ENCODE data around the gene TMEM184C. TPM values are rescaled to one million over a fixed set of nuclear protein-coding genes. Genes with fewer than 3 reads are reported as not detected.
A peak's percentile ranks its signal among the peaks of the same experiment; 100 is the strongest.

The TMEM184C gene
- polyA plus RNA-seq, 1 donor from 2014 or later = 24.1 TPM

DNA sequence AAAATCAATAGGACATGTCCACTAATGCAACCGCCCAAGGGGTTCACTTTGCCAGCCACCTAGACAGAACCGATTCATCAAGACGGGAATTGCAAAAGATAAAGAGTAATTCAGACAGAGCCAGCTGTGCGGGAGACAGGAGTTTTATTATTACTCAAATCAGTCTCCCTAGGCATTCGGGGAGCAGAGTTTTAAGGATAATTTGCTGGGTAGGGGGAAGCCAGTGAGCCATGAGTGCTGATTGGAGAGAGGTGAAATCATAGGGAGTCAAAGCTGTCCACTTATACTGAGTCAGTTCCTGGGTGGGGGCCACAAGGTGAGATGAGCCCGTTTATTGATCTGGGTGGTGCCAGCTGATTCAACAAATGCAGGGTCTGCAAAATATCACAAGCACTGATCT is 8.5 kb downstream of the TMEM184C start:
- Mint-ChIP-seq H3K4me3 (no peak overlapping the region), H3K9me3 (no peaks in the 10 kb centered on the region), H3K27me3 (no peaks in the 10 kb centered on the region), H3K27ac (no peak overlapping the region), H3K36me3 (peaks cover 15% of the 10 kb centered on the region), H3K4me1 (peaks cover 8 to 9% (median 8%) of the 10 kb centered on the region in 3 donors)

DNA sequence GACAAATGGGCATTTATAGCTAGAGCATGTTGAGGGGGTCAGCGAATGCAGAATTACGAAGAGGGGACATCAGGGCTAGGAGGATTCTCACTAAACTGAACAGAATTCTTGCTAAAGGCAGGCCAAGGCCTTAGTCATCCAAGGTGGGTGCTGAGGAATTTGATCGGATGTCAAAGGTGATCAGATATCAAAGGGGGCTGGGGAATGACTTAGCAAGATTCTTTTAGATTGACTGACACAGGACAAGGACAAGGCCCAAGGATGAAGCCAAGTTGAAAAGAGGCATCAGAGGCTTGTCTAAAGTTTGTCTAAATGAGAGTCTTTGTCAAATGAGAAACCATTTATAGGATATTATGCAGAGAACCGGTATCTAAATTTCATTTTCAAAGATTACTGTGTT is 9.7 kb downstream of the TMEM184C start:
- peaks cover 2 to 5% (median 5%) of the 10 kb centered on the region in 3 donors for H3K4me1 Mint-ChIP-seq
- no peak overlapping the region for H3K27ac Mint-ChIP-seq
- H3K36me3 Mint-ChIP-seq = peaks cover 12% of the 10 kb centered on the region
- H3K27me3 Mint-ChIP-seq = no peaks in the 10 kb centered on the region
- no peak overlapping the region for H3K4me3 Mint-ChIP-seq
- no peaks in the 10 kb centered on the region for H3K9me3 Mint-ChIP-seq

DNA sequence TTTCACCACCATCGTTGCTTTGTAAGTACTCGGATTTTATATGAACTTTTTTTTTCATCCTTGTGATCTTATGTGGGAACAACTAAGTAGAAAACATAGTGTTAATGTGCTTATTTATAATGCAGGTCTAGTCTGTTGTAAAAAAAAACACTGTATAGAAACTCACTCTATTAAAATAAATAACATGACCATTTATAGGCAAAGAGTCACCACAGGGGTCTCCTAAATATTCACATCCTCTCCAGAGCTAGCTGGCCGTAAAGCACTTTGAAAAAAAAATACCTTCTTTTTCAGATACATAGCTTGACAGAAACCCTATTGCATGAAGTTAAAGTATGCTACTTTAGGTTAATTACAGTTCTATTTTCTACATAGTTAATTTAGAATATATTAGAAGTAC is 11.2 kb downstream of the TMEM184C start:
- Mint-ChIP-seq H3K27me3 (no peaks in the 10 kb centered on the region), H3K9me3 (no peaks in the 10 kb centered on the region), H3K4me3 (no peak overlapping the region), H3K27ac (no peak overlapping the region), H3K36me3 (peaks cover 14% of the 10 kb centered on the region), H3K4me1 (peaks cover 0 to 5% (median 0%) of the 10 kb centered on the region in 3 donors)

GRCh38 chr4:147629783-147630730 is 12.9 kb downstream of the TMEM184C start:
- Mint-ChIP-seq H3K4me1 (peaks cover 0 to 1% (median 0%) of the 10 kb centered on the region in 3 donors), H3K9me3 (no peaks in the 10 kb centered on the region), H3K27ac (peak overlapping the region in 1 of 3 donors; percentile 50), H3K27me3 (no peaks in the 10 kb centered on the region), H3K4me3 (no peak overlapping the region), H3K36me3 (peaks cover 14% of the 10 kb centered on the region)

DNA sequence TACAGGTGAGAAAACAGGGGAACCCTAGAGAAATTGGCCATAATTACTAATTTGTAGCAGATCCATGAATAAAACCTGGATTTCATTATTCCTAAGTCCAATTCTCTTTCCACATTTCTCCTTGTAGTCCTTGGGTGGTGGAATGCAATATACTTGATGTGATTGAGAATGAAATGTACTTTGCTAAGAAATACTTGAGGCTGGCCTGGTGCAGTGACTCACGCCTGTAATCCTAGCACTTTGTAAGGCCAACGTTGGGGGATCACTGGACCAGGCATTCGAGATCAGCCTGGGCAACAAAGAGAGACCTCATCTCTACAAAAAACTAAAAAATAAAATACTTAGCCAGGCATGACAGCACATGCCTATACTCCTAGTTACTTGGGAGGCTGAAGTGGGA is 15.9 kb downstream of the TMEM184C start:
- H3K4me3 Mint-ChIP-seq = no peak overlapping the region
- no peaks in the 10 kb centered on the region for H3K27me3 Mint-ChIP-seq
- H3K9me3 Mint-ChIP-seq = peaks cover 0 to 4% (median 0%) of the 10 kb centered on the region in 3 donors
- H3K4me1 Mint-ChIP-seq = no peaks in the 10 kb centered on the region
- peak overlapping the region in 1 of 3 donors; percentile 26 for H3K27ac Mint-ChIP-seq
- peaks cover 6% of the 10 kb centered on the region for H3K36me3 Mint-ChIP-seq

DNA sequence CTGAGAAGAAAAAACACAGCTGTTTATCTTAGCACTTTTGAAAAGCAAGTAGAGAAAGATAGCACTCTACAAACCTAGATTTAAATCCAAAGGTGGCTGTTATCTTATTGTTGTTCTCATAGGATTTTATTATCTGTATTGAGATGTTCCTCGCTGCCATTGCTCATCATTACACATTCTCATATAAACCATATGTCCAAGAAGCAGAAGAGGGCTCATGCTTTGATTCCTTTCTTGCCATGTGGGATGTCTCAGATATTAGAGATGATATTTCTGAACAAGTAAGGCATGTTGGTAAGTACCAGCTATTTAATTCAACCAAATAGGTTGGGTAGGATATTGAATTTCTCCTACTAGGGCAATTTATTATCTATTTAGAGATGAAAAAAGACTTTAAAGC is 16.4 kb downstream of the TMEM184C start:
- Mint-ChIP-seq H3K9me3 (peaks cover 0 to 4% (median 0%) of the 10 kb centered on the region in 3 donors), H3K4me3 (no peak overlapping the region), H3K36me3 (peaks cover 8% of the 10 kb centered on the region)

GRCh38 chr4:147635348-147635747 is 18.2 kb downstream of the TMEM184C start:
- Mint-ChIP-seq H3K36me3 (peaks cover 9% of the 10 kb centered on the region), H3K4me1 (peaks cover 8 to 13% (median 10%) of the 10 kb centered on the region in 3 donors), H3K27ac (no peak overlapping the region), H3K9me3 (peaks cover 0 to 4% (median 0%) of the 10 kb centered on the region in 3 donors), H3K4me3 (no peak overlapping the region), H3K27me3 (no peaks in the 10 kb centered on the region)

More for the DNA sequence above, 16.4 kb downstream of the TMEM184C start:
- Mint-ChIP-seq H3K27ac (no peak overlapping the region), H3K4me1 (no peaks in the 10 kb centered on the region), H3K27me3 (no peaks in the 10 kb centered on the region)

GRCh38 chr4:147638365-147638764 is 21.2 kb downstream of the TMEM184C start:
- Mint-ChIP-seq H3K27ac (peak overlapping the region in 1 of 3 donors; percentile 88), H3K27me3 (no peaks in the 10 kb centered on the region), H3K4me3 (no peak overlapping the region), H3K36me3 (peaks cover 13% of the 10 kb centered on the region), H3K4me1 (peaks cover 9 to 14% (median 10%) of the 10 kb centered on the region in 3 donors), H3K9me3 (peaks cover 0 to 4% (median 0%) of the 10 kb centered on the region in 3 donors)

DNA sequence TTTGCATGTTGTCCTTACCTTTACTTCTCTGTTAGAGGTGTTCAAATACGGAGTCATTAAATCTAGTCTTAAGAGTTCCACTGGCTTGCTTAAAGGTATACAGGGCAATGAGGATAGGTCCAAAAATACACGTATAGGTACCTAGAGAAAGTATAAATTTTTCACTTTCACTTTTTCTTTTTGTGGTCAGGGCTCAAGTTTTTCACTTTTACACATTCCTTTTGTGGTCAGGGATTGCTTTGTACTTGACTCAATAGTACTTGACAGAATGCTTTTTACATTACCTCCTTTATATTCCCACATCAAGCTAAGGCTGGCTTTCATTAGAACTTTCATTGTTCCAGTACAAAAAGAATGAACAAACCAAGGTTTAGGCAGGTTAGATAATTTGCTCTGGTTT is 21.7 kb downstream of the TMEM184C start:
- Mint-ChIP-seq H3K9me3 (peaks cover 0 to 4% (median 0%) of the 10 kb centered on the region in 3 donors), H3K4me3 (no peak overlapping the region), H3K27me3 (no peaks in the 10 kb centered on the region), H3K27ac (peak overlapping the region; percentile 52 to 88 (median 74)), H3K4me1 (peaks cover 9 to 14% (median 10%) of the 10 kb centered on the region in 3 donors), H3K36me3 (peaks cover 9% of the 10 kb centered on the region)

- Mint-ChIP-seq H3K9me3 (peaks cover 0 to 4% (median 0%) of the 10 kb centered on the region in 3 donors), H3K36me3 (peaks cover 9% of the 10 kb centered on the region), H3K27me3 (no peaks in the 10 kb centered on the region), H3K4me1 (peaks cover 9 to 14% (median 10%) of the 10 kb centered on the region in 3 donors), H3K27ac (peak overlapping the region; percentile 52 to 88 (median 74)), H3K4me3 (no peak overlapping the region)
Measured at GRCh38 chr4:147639388-147639787, 22.2 kb downstream of the TMEM184C start.

DNA sequence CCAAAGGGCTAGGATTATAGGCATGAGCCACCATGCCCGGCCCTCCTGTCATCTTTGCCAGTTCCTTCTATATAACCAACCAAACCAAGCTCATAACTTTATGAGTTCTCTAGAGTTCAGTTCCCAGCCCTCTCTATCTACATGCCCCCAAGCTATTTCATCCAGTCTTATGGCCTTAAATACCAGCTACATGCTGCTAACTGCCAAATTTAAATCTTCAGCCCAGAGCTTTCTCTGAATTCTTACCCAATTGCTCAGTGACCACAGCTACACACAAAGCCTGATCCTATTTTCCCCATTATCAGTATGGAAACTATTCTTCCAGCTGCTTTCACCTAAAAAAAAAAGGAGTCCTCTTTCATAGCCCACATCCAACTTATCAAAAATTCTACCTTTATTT is 23.1 kb downstream of the TMEM184C start:
- Mint-ChIP-seq H3K4me1 (peaks cover 9 to 19% (median 10%) of the 10 kb centered on the region in 3 donors), H3K27ac (no peak overlapping the region), H3K27me3 (no peaks in the 10 kb centered on the region), H3K9me3 (peaks cover 0 to 4% (median 0%) of the 10 kb centered on the region in 3 donors), H3K4me3 (no peak overlapping the region), H3K36me3 (peaks cover 11% of the 10 kb centered on the region)

GRCh38 chr4:147643616-147644015 is 26.4 kb downstream of the TMEM184C start:
- Mint-ChIP-seq H3K27me3 (no peaks in the 10 kb centered on the region), H3K4me3 (no peak overlapping the region), H3K9me3 (no peaks in the 10 kb centered on the region), H3K4me1 (peaks cover 14 to 26% (median 23%) of the 10 kb centered on the region in 3 donors), H3K36me3 (peaks cover 15% of the 10 kb centered on the region), H3K27ac (no peak overlapping the region)

DNA sequence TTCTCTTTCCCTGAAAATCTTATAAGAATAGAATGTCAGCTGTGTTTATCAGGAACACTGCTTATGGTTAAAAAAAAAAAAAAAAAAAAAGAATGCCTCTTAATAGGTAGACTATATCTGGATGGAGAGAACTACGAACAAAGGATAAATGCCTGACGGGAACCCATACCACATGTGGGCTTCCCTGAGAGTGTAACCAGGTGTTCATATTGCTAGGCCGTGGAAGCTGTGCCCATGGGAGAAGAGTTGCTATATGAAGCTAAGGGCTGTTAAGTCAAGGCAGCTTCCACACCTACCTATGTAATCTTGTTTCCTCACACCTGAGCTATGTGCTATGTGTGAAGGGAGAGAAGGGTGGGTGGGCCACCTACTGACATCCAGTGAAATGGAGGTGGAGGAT is 27.3 kb downstream of the TMEM184C start:
- H3K9me3 Mint-ChIP-seq = no peaks in the 10 kb centered on the region
- peaks cover 10 to 19% (median 19%) of the 10 kb centered on the region in 3 donors for H3K4me1 Mint-ChIP-seq
- H3K27me3 Mint-ChIP-seq = no peaks in the 10 kb centered on the region
- H3K36me3 Mint-ChIP-seq = peaks cover 15% of the 10 kb centered on the region
- H3K4me3 Mint-ChIP-seq = peak overlapping the region in 1 of 4 donors; percentile 49
- H3K27ac Mint-ChIP-seq = no peak overlapping the region

DNA sequence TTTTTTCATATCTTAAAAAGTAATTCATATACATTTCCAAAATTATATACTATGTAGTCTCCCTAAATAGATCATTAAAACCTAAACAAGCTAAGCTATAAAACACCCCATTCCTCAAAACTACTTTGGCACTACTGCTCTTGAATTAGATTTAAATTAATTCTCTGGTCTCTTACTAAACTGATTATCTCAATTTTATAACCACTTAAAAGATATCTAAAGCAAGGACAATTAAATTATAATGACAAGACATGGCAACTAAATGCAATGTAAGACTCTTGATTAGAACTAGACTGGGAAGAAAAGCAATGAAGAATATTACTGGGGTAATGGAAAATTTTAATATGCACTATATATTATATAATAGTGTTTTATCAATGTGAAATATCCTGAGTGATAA is 27.9 kb downstream of the TMEM184C start:
- Mint-ChIP-seq H3K4me3 (no peak overlapping the region), H3K27me3 (no peaks in the 10 kb centered on the region), H3K27ac (no peak overlapping the region), H3K9me3 (no peaks in the 10 kb centered on the region), H3K36me3 (peaks cover 13% of the 10 kb centered on the region), H3K4me1 (peaks cover 10 to 19% (median 15%) of the 10 kb centered on the region in 3 donors)

GRCh38 chr4:147648656-147649055 is 31.5 kb downstream of the TMEM184C start:
- no peaks in the 10 kb centered on the region for H3K9me3 Mint-ChIP-seq
- H3K4me1 Mint-ChIP-seq = peaks cover 8 to 23% (median 16%) of the 10 kb centered on the region in 3 donors
- no peak overlapping the region for H3K27ac Mint-ChIP-seq
- H3K36me3 Mint-ChIP-seq = peaks cover 10% of the 10 kb centered on the region
- no peak overlapping the region for H3K4me3 Mint-ChIP-seq
- no peaks in the 10 kb centered on the region for H3K27me3 Mint-ChIP-seq
